Testis (tissue), 2 donors: Measurements from ENCODE around the gene FLACC1.

ENCODE experiments used
- CTCF ChIP-seq, 3 experiments: fragments of 450-650 bp in 2 of 3; fragments of 200-600 bp in 1 of 3; sonication (generic) in 1 of 3; IDR thresholded peaks; one replicate each; pipeline ENCODE4 v1.5.1; 2016 to 2019; ENCODE audit warnings: antibody characterized with exemption in 3 of 3, mild to moderate bottlenecking in 2 of 3, moderate library complexity in 1 of 3
- POLR2A ChIP-seq: fragments of 450-650 bp; IDR thresholded peaks from one replicate; pipeline ENCODE4 v1.6.1; 2017; ENCODE audit warnings: antibody characterized with exemption, mild to moderate bottlenecking, moderate library complexity

GRCh38 chr2:201383136-201383535 is 26.0 kb upstream of the FLACC1 start:
- TF ChIP-seq CTCF (IDR thresholded peaks at IDR 0.05) (no peak), POLR2A (no peak)
